ENCODE measurements around the gene G0S2.

- TF ChIP-seq, protein P1, sequence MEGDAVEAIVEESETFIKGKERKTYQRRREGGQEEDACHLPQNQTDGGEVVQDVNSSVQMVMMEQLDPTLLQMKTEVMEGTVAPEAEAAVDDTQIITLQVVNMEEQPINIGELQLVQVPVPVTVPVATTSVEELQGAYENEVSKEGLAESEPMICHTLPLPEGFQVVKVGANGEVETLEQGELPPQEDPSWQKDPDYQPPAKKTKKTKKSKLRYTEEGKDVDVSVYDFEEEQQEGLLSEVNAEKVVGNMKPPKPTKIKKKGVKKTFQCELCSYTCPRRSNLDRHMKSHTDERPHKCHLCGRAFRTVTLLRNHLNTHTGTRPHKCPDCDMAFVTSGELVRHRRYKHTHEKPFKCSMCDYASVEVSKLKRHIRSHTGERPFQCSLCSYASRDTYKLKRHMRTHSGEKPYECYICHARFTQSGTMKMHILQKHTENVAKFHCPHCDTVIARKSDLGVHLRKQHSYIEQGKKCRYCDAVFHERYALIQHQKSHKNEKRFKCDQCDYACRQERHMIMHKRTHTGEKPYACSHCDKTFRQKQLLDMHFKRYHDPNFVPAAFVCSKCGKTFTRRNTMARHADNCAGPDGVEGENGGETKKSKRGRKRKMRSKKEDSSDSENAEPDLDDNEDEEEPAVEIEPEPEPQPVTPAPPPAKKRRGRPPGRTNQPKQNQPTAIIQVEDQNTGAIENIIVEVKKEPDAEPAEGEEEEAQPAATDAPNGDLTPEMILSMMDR (IDR thresholded peaks at IDR 0.05): no peak
- no peak for TF ChIP-seq POLR2A (IDR thresholded peaks at IDR 0.05)
These were observed 46.5 kb upstream of the G0S2 start for GRCh38 chr1:209628618-209629299.

Measured in prostate gland (tissue), 2 donors.